H9 (cell line): ENCODE data around the gene KCNAB3. TPM values are rescaled to one million over a fixed set of nuclear protein-coding genes. Genes with fewer than 3 reads are reported as not detected.

Source experiments
- DNase-seq: peaks from one replicate; pipeline ENCODE4 v3.0.0-alpha.2; 2017
- H2AFZ ChIP-seq: one replicate; pipeline ENCODE4 v1.6.1; 2013; ENCODE audit warnings: mild to moderate bottlenecking, low read length, control low read depth, moderate library complexity
- H2AK5ac ChIP-seq: 2 replicates; pipeline ENCODE4 v1.6.1; 2013; ENCODE audit warnings: low read length, control low read depth, mixed read lengths; ENCODE audit not compliant: insufficient read length
- H2BK120ac ChIP-seq: one replicate; pipeline ENCODE4 v1.6.1; 2013; ENCODE audit warnings: low read depth, mild to moderate bottlenecking, low read length, control low read depth, inconsistent platforms; ENCODE audit not compliant: poor library complexity, severe bottlenecking
- H2BK12ac ChIP-seq: 2 replicates; pipeline ENCODE4 v1.6.1; 2013; ENCODE audit warnings: low read length, control low read depth, mixed read lengths, low read depth; ENCODE audit not compliant: insufficient read length
- H2BK15ac ChIP-seq: 2 replicates; pipeline ENCODE4 v1.6.1; 2013; ENCODE audit warnings: low read depth, low read length, control low read depth
- H2BK20ac ChIP-seq: one replicate; pipeline ENCODE4 v1.6.1; 2013; ENCODE audit warnings: low read depth, mild to moderate bottlenecking, low read length, control low read depth, inconsistent platforms; ENCODE audit not compliant: poor library complexity, severe bottlenecking
- H2BK5ac ChIP-seq: 2 replicates; pipeline ENCODE4 v1.6.1; 2013; ENCODE audit warnings: low read length, control low read depth, mixed read lengths; ENCODE audit not compliant: insufficient read length
- H3K14ac ChIP-seq: 2 replicates; pipeline ENCODE4 v1.6.1; 2013; ENCODE audit warnings: low read length, control low read depth; ENCODE audit not compliant: insufficient read depth
- H3K18ac ChIP-seq: 2 replicates; pipeline ENCODE4 v1.6.1; 2013; ENCODE audit warnings: low read depth, mild to moderate bottlenecking, mixed read lengths, low read length, control low read depth; ENCODE audit not compliant: insufficient read length
- H3K23ac ChIP-seq: 2 replicates; pipeline ENCODE4 v1.6.1; 2013; ENCODE audit warnings: low read length, control low read depth, mixed read lengths, low read depth; ENCODE audit not compliant: insufficient read length
- H3K23me2 ChIP-seq: 2 replicates; pipeline ENCODE4 v1.6.1; 2013; ENCODE audit warnings: low read depth, mild to moderate bottlenecking, mixed read lengths, low read length, control low read depth; ENCODE audit not compliant: insufficient read length, poor library complexity, severe bottlenecking
- H3K27ac ChIP-seq: 2 replicates; pipeline ENCODE4 v1.5.1; 2013; ENCODE audit warnings: low read length, control low read depth, mixed read lengths, low read depth; ENCODE audit not compliant: insufficient read length
- H3K27me3 ChIP-seq: 2 replicates; pipeline ENCODE4 v1.6.1; 2013; ENCODE audit warnings: low read length, control low read depth, inconsistent platforms; ENCODE audit not compliant: insufficient read depth
- H3K4ac ChIP-seq: 2 replicates; pipeline ENCODE4 v1.6.1; 2013; ENCODE audit warnings: low read depth, mild to moderate bottlenecking, control low read depth, inconsistent platforms, low read length, moderate library complexity
- H3K4me1 ChIP-seq: 2 replicates; pipeline ENCODE4 v1.6.1; 2013; ENCODE audit warnings: low read length, control low read depth, inconsistent platforms; ENCODE audit not compliant: insufficient read depth
- H3K4me2 ChIP-seq: 2 replicates; pipeline ENCODE4 v1.6.1; 2013; ENCODE audit warnings: low read length, control low read depth, mixed read lengths; ENCODE audit not compliant: insufficient read length, insufficient read depth
- H3K56ac ChIP-seq: 2 replicates; pipeline ENCODE4 v1.6.1; 2013; ENCODE audit warnings: low read depth, mild to moderate bottlenecking, mixed read lengths, low read length, control low read depth; ENCODE audit not compliant: insufficient read length
- H3K79me1 ChIP-seq: 2 replicates; pipeline ENCODE4 v1.6.1; 2013; ENCODE audit warnings: low read depth, mild to moderate bottlenecking, moderate library complexity, low read length, control low read depth, inconsistent platforms; ENCODE audit not compliant: insufficient read depth, poor library complexity, severe bottlenecking
- H3K79me2 ChIP-seq: 2 replicates; pipeline ENCODE4 v1.6.1; 2013; ENCODE audit warnings: low read length, control low read depth, inconsistent platforms; ENCODE audit not compliant: insufficient read depth
- H3K9ac ChIP-seq: 2 replicates; pipeline ENCODE4 v1.6.1; 2013; ENCODE audit warnings: low read length, control low read depth, mixed read lengths; ENCODE audit not compliant: insufficient read length; ENCODE audit errors: extremely low read depth
- H3K9me3 ChIP-seq: one replicate; pipeline ENCODE4 v1.6.1; 2013; ENCODE audit warnings: low read depth, low read length, inconsistent platforms; ENCODE audit not compliant: control insufficient read depth
- H3T11ph ChIP-seq: one replicate; pipeline ENCODE4 v1.6.1; 2013; ENCODE audit warnings: mild to moderate bottlenecking, low read length, control low read depth, inconsistent platforms
- H4K20me1 ChIP-seq: one replicate; pipeline ENCODE4 v1.6.1; 2013; ENCODE audit not compliant: control insufficient read depth, insufficient read length, insufficient read depth
- H4K5ac ChIP-seq: 2 replicates; pipeline ENCODE4 v1.6.1; 2013; ENCODE audit warnings: low read depth, mild to moderate bottlenecking, mixed read lengths, low read length, control low read depth; ENCODE audit not compliant: insufficient read length
- H4K8ac ChIP-seq: replicated peaks from 2 replicates; pipeline ENCODE4 v1.6.1; 2013; ENCODE audit warnings: low read length, control low read depth, mixed read lengths, low read depth; ENCODE audit not compliant: insufficient read length
- H4K91ac ChIP-seq: 2 replicates; pipeline ENCODE4 v1.6.1; 2013; ENCODE audit warnings: low read depth, mild to moderate bottlenecking, moderate library complexity, mixed read lengths, low read length, control low read depth; ENCODE audit not compliant: insufficient read length
- H3K27ac Mint-ChIP-seq, 3 experiments: 2 replicates in 2 of 3; 3 replicates in 1 of 3; pipeline ENCODE4 v1.8.0; 2020 to 2021; ENCODE audit warnings: mixed read lengths in 3 of 3, mild to moderate bottlenecking in 1 of 3, moderate library complexity in 1 of 3
- H3K27me3 Mint-ChIP-seq: 2 replicates; pipeline ENCODE4 v1.8.0; 2021; ENCODE audit warnings: low read depth, mild to moderate bottlenecking, moderate library complexity, mixed read lengths
- H3K36me3 Mint-ChIP-seq, 3 experiments: 2 replicates in 2 of 3; 3 replicates in 1 of 3; pipeline ENCODE4 v1.8.0; 2020 to 2021; ENCODE audit warnings: low read depth in 3 of 3, mixed read lengths in 3 of 3; ENCODE audit not compliant: insufficient read depth in 1 of 3
- H3K4me1 Mint-ChIP-seq, 2 experiments: 2 replicates each; pipeline ENCODE4 v1.8.0; 2020; ENCODE audit warnings: mixed read lengths in 2 of 2
- H3K4me3 Mint-ChIP-seq, 2 experiments: 2 replicates in 1 of 2; 3 replicates in 1 of 2; pipeline ENCODE4 v1.8.0; 2020 to 2021; ENCODE audit warnings: mild to moderate bottlenecking in 2 of 2, mixed read lengths in 2 of 2, moderate library complexity in 1 of 2
- H3K9me3 Mint-ChIP-seq, 2 experiments: 2 replicates in 1 of 2; 3 replicates in 1 of 2; pipeline ENCODE4 v1.8.0; 2020; ENCODE audit warnings: mild to moderate bottlenecking in 2 of 2, mixed read lengths in 2 of 2, moderate library complexity in 1 of 2
- WGBS: extraction: QIAGEN DNeasy Blood & Tissue Kit; methylation state at CpG from one replicate; pipeline ENCODE4 v1.1.7; 2013; ENCODE audit warnings: missing lambda C conversion rate, low lambda C conversion rate, mixed read lengths; ENCODE audit not compliant: insufficient read length; ENCODE audit errors: extremely low coverage; 5-methylcytosine and 5-hydroxymethylcytosine counted together
- total RNA-seq: library from RNA; stranded (reverse); gene quantifications from 2 replicates; pipeline ENCODE4 v1.2.1, GENCODE V29; 2021
- TF ChIP-seq, protein P1 (sequence below): fragments of 200-600 bp; sonication (generic); conservative IDR thresholded peaks from 3 replicates; pipeline ENCODE4 v1.8.0; 2021; ENCODE audit warnings: antibody characterized with exemption, mild to moderate bottlenecking

Gene KCNAB3
- total RNA-seq, 1 experiment from 2014 or later = 6.4 TPM

DNA sequence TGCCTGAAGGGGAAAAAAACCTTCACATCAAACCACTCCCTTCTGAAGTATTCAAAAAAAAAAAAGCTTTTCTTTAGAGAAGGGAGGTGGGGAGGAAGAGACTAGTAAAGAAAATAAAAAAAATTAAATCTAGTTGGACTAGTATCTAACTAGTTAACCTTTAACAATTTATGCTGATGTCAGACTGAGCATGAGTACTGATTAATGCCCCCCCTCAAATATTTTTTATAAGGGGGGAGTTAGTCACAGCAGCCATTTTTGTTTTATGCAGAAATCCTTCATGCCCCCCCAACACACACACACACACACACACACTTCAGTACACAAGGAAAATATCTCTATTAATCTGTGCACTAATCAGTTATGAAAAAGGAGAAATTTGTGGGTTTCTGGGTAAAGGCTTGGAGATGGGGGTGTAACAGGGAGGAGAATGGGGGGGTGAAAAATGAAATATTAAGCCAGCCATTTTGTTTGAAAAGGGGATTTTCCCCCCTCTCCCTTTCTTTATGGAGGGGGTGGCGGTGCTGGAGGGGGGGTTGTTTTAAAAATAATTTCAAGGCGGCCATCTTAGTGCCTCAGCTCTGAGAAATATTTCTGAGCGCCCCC, 45.8 kb downstream of the KCNAB3 start:
- H3K9ac ChIP-seq = no peak overlapping the region
- Mint-ChIP-seq H3K27ac (peak overlapping the region in 1 of 3 experiments; percentile 55; a peak in 1 of 7 replicates), H3K27me3 (no peaks in the 10 kb centered on the region; the same call in none of the 2 replicates), H3K4me3 (peak overlapping the region; percentile 60 to 75), H3K4me1 (peaks cover 0 to 3% of the 10 kb centered on the region in 2 experiments; a peak in 3 of 4 replicates), H3K9me3 (no peaks in the 10 kb centered on the region), H3K36me3 (peaks cover 0 to 4% (median 0%) of the 10 kb centered on the region in 3 experiments; a peak in 1 of 7 replicates)
- H3K27ac ChIP-seq = no peak overlapping the region
- TF ChIP-seq, protein P1, sequence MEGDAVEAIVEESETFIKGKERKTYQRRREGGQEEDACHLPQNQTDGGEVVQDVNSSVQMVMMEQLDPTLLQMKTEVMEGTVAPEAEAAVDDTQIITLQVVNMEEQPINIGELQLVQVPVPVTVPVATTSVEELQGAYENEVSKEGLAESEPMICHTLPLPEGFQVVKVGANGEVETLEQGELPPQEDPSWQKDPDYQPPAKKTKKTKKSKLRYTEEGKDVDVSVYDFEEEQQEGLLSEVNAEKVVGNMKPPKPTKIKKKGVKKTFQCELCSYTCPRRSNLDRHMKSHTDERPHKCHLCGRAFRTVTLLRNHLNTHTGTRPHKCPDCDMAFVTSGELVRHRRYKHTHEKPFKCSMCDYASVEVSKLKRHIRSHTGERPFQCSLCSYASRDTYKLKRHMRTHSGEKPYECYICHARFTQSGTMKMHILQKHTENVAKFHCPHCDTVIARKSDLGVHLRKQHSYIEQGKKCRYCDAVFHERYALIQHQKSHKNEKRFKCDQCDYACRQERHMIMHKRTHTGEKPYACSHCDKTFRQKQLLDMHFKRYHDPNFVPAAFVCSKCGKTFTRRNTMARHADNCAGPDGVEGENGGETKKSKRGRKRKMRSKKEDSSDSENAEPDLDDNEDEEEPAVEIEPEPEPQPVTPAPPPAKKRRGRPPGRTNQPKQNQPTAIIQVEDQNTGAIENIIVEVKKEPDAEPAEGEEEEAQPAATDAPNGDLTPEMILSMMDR = no peak
- DNase-seq = peak; percentile 5
- no peaks in the 10 kb centered on the region for H3K79me1 ChIP-seq
- no peak overlapping the region for H3K14ac ChIP-seq
- peaks cover 28% of the 10 kb centered on the region for H3K23me2 ChIP-seq
- no peak overlapping the region for H3T11ph ChIP-seq
- no peak overlapping the region for H2BK20ac ChIP-seq
- no peak overlapping the region for H2AFZ ChIP-seq
- no CpG with 5 or more reads among the region's 3 CpGs for WGBS
- no peaks in the 10 kb centered on the region; the same call in 1 of the 2 replicates for H3K27me3 ChIP-seq
- H3K9me3 ChIP-seq = no peaks in the 10 kb centered on the region
- no peaks in the 10 kb centered on the region for H3K4me1 ChIP-seq
- no peak overlapping the region for H2BK5ac ChIP-seq
- H4K91ac ChIP-seq = no peak overlapping the region
- H2BK120ac ChIP-seq = no peak overlapping the region
- no peak overlapping the region for H2AK5ac ChIP-seq
- H3K23ac ChIP-seq = no peak overlapping the region
- no peak overlapping the region for H2BK12ac ChIP-seq
- H3K18ac ChIP-seq = no peak overlapping the region
- H3K4ac ChIP-seq = no peak overlapping the region
- no peak overlapping the region for H3K56ac ChIP-seq
- H4K8ac ChIP-seq = no peak overlapping the region
- H4K20me1 ChIP-seq = no peaks in the 10 kb centered on the region
- H4K5ac ChIP-seq = no peak overlapping the region
- no peak overlapping the region for H2BK15ac ChIP-seq
- no peak overlapping the region for H3K4me2 ChIP-seq
- H3K79me2 ChIP-seq = no peaks in the 10 kb centered on the region
